Loucy (cell line): ENCODE results near the gene KCNH4.

Experiments
- H2AFZ ChIP-seq: fragments of 200-600 bp; sonication (generic); 2 replicates; pipeline ENCODE4 v1.6.0; 2016; ENCODE audit warnings: antibody characterized with exemption, mild to moderate bottlenecking, low read length, moderate library complexity
- H3F3A ChIP-seq: fragments of 200-600 bp; 2 replicates; pipeline ENCODE4 v1.6.0; 2016; ENCODE audit warnings: antibody characterized with exemption, low read depth, mild to moderate bottlenecking
- H3K27me3 ChIP-seq: fragments of 200-600 bp; sonication (generic); 2 replicates; pipeline ENCODE4 v1.6.1; 2014; ENCODE audit warnings: low read length, mild to moderate bottlenecking; ENCODE audit not compliant: insufficient read depth, poor library complexity, severe bottlenecking
- H3K36me3 ChIP-seq: fragments of 200-600 bp; sonication (generic); 2 replicates; pipeline ENCODE4 v1.6.1; 2016; ENCODE audit warnings: low read length; ENCODE audit not compliant: insufficient read depth
- H3K4me1 ChIP-seq: fragments of 200-600 bp; sonication (generic); 2 replicates; pipeline ENCODE4 v1.5.1; 2014; ENCODE audit warnings: low read length, mild to moderate bottlenecking; ENCODE audit not compliant: insufficient read depth, poor library complexity, severe bottlenecking
- H3K4me2 ChIP-seq: fragments of 200-600 bp; sonication (generic); 2 replicates; pipeline ENCODE4 v1.6.0; 2014; ENCODE audit warnings: antibody characterized with exemption, low read length, low read depth, mild to moderate bottlenecking; ENCODE audit not compliant: poor library complexity, severe bottlenecking
- H3K4me3 ChIP-seq: fragments of 200-600 bp; sonication (generic); 2 replicates; pipeline ENCODE4 v1.5.1; 2014; ENCODE audit warnings: low read length, mild to moderate bottlenecking, mixed read lengths; ENCODE audit not compliant: poor library complexity, severe bottlenecking
- H3K79me2 ChIP-seq: fragments of 200-600 bp; sonication (generic); 2 replicates; pipeline ENCODE4 v1.6.1; 2014; ENCODE audit warnings: low read length; ENCODE audit not compliant: insufficient read depth
- H3K9ac ChIP-seq: fragments of 200-600 bp; sonication (generic); 2 replicates; pipeline ENCODE4 v1.6.0; 2014; ENCODE audit warnings: mild to moderate bottlenecking, low read depth, low read length, moderate library complexity; ENCODE audit not compliant: poor library complexity, severe bottlenecking
- H3K9me2 ChIP-seq: fragments of 200-600 bp; sonication (generic); replicated peaks from 2 replicates; pipeline ENCODE4 v1.6.1; 2016; ENCODE audit warnings: low read depth, low read length, mixed read lengths
- H3K9me3 ChIP-seq: fragments of 200-600 bp; sonication (generic); 2 replicates; pipeline ENCODE4 v1.6.1; 2014; ENCODE audit warnings: mild to moderate bottlenecking, antibody characterized with exemption, low read length, low read depth; ENCODE audit not compliant: insufficient read depth
- H4K20me1 ChIP-seq: fragments of 200-600 bp; sonication (generic); 2 replicates; pipeline ENCODE4 v1.6.0; 2014; ENCODE audit warnings: antibody characterized with exemption, low read length, mild to moderate bottlenecking; ENCODE audit not compliant: insufficient read depth, poor library complexity, severe bottlenecking
- CTCF ChIP-seq: fragments of 200-600 bp; sonication (generic); conservative IDR thresholded peaks from 2 replicates; pipeline ENCODE4 v1.5.1; 2014; ENCODE audit warnings: mild to moderate bottlenecking, antibody characterized with exemption, low read length
- EZH2phosphoT487 ChIP-seq: fragments of 200-600 bp; IDR thresholded peaks from 2 replicates; pipeline ENCODE4 v1.6.1; 2018; ENCODE audit warnings: antibody characterized with exemption, mild to moderate bottlenecking, moderate library complexity, borderline replicate concordance

KCNH4 gene

GRCh38 chr17:42193216-42193968 is 12.4 kb upstream of the KCNH4 start:
- Histone ChIP-seq H3K36me3 (no peaks in the 10 kb centered on the region), H3K9ac (peak overlapping the region; percentile 80), H3K4me1 (peaks cover 12% of the 10 kb centered on the region), H3K4me2 (peak overlapping the region; percentile 91), H3K27me3 (no peaks in the 10 kb centered on the region), H3K9me3 (no peaks in the 10 kb centered on the region), H3F3A (no peaks in the 10 kb centered on the region), H3K9me2 (no peaks in the 10 kb centered on the region), H2AFZ (no peak overlapping the region), H3K4me3 (peak overlapping the region; percentile 95), H3K79me2 (peaks cover 10% of the 10 kb centered on the region; the same call in 1 of the 2 replicates), H4K20me1 (no peaks in the 10 kb centered on the region)
- TF ChIP-seq EZH2phosphoT487 (no peak), CTCF (no peak)

GRCh38 chr17:42192189-42193126 is 11.5 kb upstream of the KCNH4 start:
- H3K4me2 ChIP-seq: peak overlapping the region; percentile 91
- H2AFZ ChIP-seq: no peak overlapping the region
- TF ChIP-seq CTCF (no peak), EZH2phosphoT487 (no peak)
- no peaks in the 10 kb centered on the region for H3K9me3 ChIP-seq
- H3K4me1 ChIP-seq: peaks cover 12% of the 10 kb centered on the region
- H3K9ac ChIP-seq: peak overlapping the region; percentile 80
- H3K9me2 ChIP-seq: no peaks in the 10 kb centered on the region
- H3K79me2 ChIP-seq: peaks cover 10% of the 10 kb centered on the region; the same call in 1 of the 2 replicates
- H3K36me3 ChIP-seq: no peaks in the 10 kb centered on the region
- no peaks in the 10 kb centered on the region for H3F3A ChIP-seq
- H3K27me3 ChIP-seq: no peaks in the 10 kb centered on the region
- H4K20me1 ChIP-seq: no peaks in the 10 kb centered on the region
- peak overlapping the region; percentile 95 for H3K4me3 ChIP-seq

- no peak for TF ChIP-seq EZH2phosphoT487
- TF ChIP-seq CTCF: no peak
- no peak overlapping the region for H3K9ac ChIP-seq
These were observed 10.3 kb upstream of the KCNH4 start for GRCh38 chr17:42191275-42191608.

More at GRCh38 chr17:42191275-42191608, 10.3 kb upstream of the KCNH4 start:
- Histone ChIP-seq H3K9me3 (no peaks in the 10 kb centered on the region), H3K4me1 (peaks cover 12% of the 10 kb centered on the region), H3K79me2 (peaks cover 10% of the 10 kb centered on the region; the same call in 1 of the 2 replicates), H3K36me3 (no peaks in the 10 kb centered on the region), H3F3A (no peaks in the 10 kb centered on the region), H4K20me1 (no peaks in the 10 kb centered on the region), H2AFZ (no peak overlapping the region), H3K4me3 (no peak overlapping the region), H3K4me2 (no peak overlapping the region), H3K27me3 (no peaks in the 10 kb centered on the region), H3K9me2 (no peaks in the 10 kb centered on the region)
